Stimulated activated CD8-positive, alpha-beta memory T cell treated with anti-CD3 and anti-CD28 coated beads, Interleukin-15, amount 100 ng/mL, for 1 hour (primary cell): Measurements from ENCODE around the gene PCDHGA3.
A peak's percentile ranks its signal among the peaks of the same experiment; 100 is the strongest.
"Not testable (repeated sequence)": the region's sequence is repeated elsewhere in the genome, so short reads cannot be mapped to it uniquely, and the experiment has no call there.

Experiments used
- DNase-seq: peaks from one replicate; pipeline ENCODE4 v3.0.0-alpha.2; 2020; ENCODE audit warnings: low read depth

The PCDHGA3 gene

GRCh38 chr5:141349917-141350619, 6.4 kb downstream of the PCDHGA3 start, which contains the start of gene PCDHGB1:
PCDHGB1 (plus strand) TSS chr5:141350099; CDS start chr5:141350261, 162 bp downstream.
- no peak for DNase-seq

GRCh38 chr5:141351591-141351990, 8.0 kb downstream of the PCDHGA3 start:
- DNase-seq, result no peak

- DNase-seq, result no peak
Observed at GRCh38 chr5:141354900-141355469, 11.4 kb downstream of the PCDHGA3 start, which contains the start of gene PCDHGA4. PCDHGA4 (plus strand) TSS chr5:141355021; CDS start chr5:141355108, 87 bp downstream.

- DNase-seq, result no peak
Observed at GRCh38 chr5:141355641-141356040, 12.0 kb downstream of the PCDHGA3 start.

- DNase-seq, result no peak
Observed at GRCh38 chr5:141356133-141356532, 12.5 kb downstream of the PCDHGA3 start.

GRCh38 chr5:141356950-141357349, 13.3 kb downstream of the PCDHGA3 start:
- DNase-seq, result no peak

- DNase-seq, result no peak
Observed at GRCh38 chr5:141359790-141360426, 16.3 kb downstream of the PCDHGA3 start, which contains the start of gene PCDHGB2. PCDHGB2 (plus strand) TSS chr5:141359994; CDS start chr5:141360136, 142 bp downstream.

GRCh38 chr5:141360685-141361084, 17.1 kb downstream of the PCDHGA3 start:
- no peak for DNase-seq

GRCh38 chr5:141362719-141363118, 19.1 kb downstream of the PCDHGA3 start:
- DNase-seq, result no peak

GRCh38 chr5:141363952-141364660, 20.5 kb downstream of the PCDHGA3 start, which contains the start of gene PCDHGA5:
PCDHGA5 (plus strand) TSS chr5:141364162; CDS start chr5:141364331, 169 bp downstream.
- DNase-seq, result no peak

GRCh38 chr5:141366016-141366896, 22.6 kb downstream of the PCDHGA3 start:
- DNase-seq, result no peak

- peak; percentile 11 for DNase-seq
Observed at GRCh38 chr5:141369994-141370848, 26.6 kb downstream of the PCDHGA3 start, which contains the start of gene PCDHGB3. PCDHGB3 (plus strand) TSS chr5:141370242; CDS start chr5:141370395, 153 bp downstream.

GRCh38 chr5:141371572-141372475, 28.2 kb downstream of the PCDHGA3 start:
- no peak for DNase-seq

- no peak for DNase-seq
Observed at GRCh38 chr5:141373673-141374317, 30.2 kb downstream of the PCDHGA3 start, which contains the start of gene PCDHGA6. PCDHGA6 (plus strand) TSS chr5:141373891; CDS start chr5:141374084, 193 bp downstream.

GRCh38 chr5:141374627-141375026, 31.0 kb downstream of the PCDHGA3 start:
- DNase-seq, result no peak

GRCh38 chr5:141375444-141376155, 32.0 kb downstream of the PCDHGA3 start:
- DNase-seq, result not testable (repeated sequence)

- DNase-seq, result no peak
Observed at GRCh38 chr5:141382469-141383294, 39.1 kb downstream of the PCDHGA3 start, which contains the start of gene PCDHGA7. PCDHGA7 (plus strand) TSS chr5:141382742; CDS start chr5:141382900, 158 bp downstream.
